Stimulated activated CD8-positive, alpha-beta memory T cell treated with anti-CD3 and anti-CD28 coated beads, Interleukin-15, amount 100 ng/mL, for 48 hours (primary cell): ENCODE measurements around the gene TAS2R60.
"Not testable (repeated sequence)": the region's sequence is repeated elsewhere in the genome, so short reads cannot be mapped to it uniquely, and the experiment has no call there.

Source experiments
- DNase-seq, 2 donors: peaks; one replicate each; pipeline ENCODE4 v3.0.0-alpha.2; 2020; ENCODE audit warnings: low read depth in 2 of 2

The TAS2R60 gene

GRCh38 chr7:143439866-143440265 is 3.4 kb upstream of the TAS2R60 start:
- DNase-seq, result no peak

DNA sequence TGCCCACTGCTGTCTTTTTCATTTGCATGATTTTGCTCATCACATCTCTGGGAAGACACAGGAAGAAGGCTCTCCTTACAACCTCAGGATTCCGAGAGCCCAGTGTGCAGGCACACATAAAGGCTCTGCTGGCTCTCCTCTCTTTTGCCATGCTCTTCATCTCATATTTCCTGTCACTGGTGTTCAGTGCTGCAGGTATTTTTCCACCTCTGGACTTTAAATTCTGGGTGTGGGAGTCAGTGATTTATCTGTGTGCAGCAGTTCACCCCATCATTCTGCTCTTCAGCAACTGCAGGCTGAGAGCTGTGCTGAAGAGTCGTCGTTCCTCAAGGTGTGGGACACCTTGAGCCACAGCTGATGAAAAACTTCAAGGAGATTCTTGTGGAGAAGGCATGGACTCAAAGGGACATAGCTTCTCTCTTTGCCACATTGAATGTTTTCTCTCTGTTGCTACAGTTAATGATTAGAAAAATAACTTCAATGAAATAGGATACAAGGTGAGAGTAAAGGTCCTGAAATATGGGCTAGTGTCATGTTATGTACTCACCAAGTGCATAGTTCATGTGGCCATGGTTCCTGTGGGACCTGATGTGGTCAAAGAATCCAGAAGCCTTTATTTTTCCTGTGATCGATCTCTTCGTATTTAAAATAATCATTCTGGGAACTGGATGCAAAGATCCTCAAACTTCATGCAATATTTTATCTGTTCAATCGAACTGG is 970 bp downstream of the TAS2R60 start:
- no peak for DNase-seq

GRCh38 chr7:143444785-143445184 is 1.5 kb downstream of the TAS2R60 start:
- no peak for DNase-seq

DNA sequence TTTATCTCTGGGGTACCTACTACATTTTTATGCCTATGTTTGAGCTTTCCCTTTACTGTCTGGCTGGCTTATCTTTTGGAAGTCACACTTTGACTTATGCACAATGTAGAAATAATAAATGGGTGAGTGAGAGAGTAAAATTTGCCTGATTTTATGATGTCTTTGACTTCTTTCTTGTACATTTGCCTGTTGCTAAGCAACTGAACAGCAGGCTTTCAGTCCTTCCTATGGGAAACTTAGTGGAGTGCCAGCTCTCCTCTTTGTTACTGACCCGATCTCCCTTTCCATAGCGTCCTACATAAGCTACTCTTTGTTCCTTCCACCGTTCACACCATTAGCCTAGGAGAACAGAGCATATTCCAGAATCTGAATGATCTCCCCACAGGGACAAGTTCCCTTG is 4.2 kb downstream of the TAS2R60 start:
- no peak for DNase-seq

DNA sequence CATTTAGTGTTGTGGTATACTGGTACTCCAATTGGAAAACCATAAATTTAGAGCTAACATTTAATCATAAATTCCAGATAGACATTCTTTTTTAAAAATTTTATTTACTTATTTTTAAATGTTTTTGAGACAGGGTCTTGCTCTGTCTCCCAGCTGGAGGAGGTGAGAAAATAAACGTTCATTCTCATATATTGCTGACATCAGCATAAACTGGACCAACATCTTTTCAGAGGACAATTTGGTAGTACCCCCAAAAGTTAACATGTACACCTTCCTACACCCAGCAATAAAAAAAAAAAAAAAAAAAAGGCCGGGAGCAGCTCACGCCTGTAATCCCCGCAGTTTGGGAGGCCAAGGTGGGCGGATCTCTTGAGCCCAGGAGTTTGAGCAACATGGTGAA is 5.2 kb downstream of the TAS2R60 start:
- DNase-seq, result no peak

GRCh38 chr7:143449793-143450192 is 6.5 kb downstream of the TAS2R60 start:
- DNase-seq, result no peak

GRCh38 chr7:143451122-143451521 is 7.9 kb downstream of the TAS2R60 start:
- DNase-seq, result no peak

DNA sequence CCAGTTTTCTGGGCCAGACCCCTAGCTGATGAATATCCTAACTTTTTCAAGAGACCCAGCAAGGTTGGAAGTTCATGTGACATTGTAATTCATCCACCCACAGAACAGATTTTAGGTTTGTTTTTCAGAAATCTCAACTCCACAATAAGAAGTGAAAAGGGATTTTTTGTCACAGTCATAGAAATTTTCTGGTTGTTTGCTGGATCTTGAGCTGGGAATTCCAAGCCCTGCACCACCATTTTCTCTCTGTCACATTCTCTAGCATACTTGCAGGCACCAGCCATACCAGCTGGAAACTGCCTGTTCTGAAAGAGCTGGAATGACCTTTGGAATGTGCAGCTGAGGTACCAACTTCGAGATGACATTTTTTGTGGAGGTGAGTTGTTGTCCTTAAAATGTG is 8.5 kb downstream of the TAS2R60 start:
- DNase-seq, result no peak

DNA sequence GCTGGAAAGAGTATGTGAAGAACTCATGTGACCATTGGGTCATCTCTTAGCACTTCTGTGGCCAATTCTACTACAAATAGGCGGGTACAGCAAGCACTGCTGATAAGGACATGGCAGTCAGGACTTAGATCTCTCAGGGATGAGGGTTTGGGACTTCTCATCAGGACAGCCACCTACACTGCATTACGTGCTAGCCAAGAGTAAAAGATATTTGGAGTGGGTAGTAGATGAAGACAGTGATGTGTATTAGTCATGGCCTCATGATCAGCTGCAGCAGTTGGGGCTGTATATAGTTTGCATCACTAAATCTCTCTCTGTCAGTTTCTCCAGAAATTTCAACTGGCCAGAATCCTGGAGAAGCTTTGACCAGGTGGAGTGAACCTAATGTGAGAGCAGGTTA is 9.2 kb downstream of the TAS2R60 start:
- no peak for DNase-seq

- no peak for DNase-seq
Measured at GRCh38 chr7:143454091-143454680, 10.9 kb downstream of the TAS2R60 start.

- no peak for DNase-seq
Measured at GRCh38 chr7:143455491-143455890, 12.2 kb downstream of the TAS2R60 start.

- no peak for DNase-seq
Measured at GRCh38 chr7:143455942-143456341, 12.7 kb downstream of the TAS2R60 start.

GRCh38 chr7:143456992-143457793 is 13.9 kb downstream of the TAS2R60 start:
- DNase-seq, result no peak

DNA sequence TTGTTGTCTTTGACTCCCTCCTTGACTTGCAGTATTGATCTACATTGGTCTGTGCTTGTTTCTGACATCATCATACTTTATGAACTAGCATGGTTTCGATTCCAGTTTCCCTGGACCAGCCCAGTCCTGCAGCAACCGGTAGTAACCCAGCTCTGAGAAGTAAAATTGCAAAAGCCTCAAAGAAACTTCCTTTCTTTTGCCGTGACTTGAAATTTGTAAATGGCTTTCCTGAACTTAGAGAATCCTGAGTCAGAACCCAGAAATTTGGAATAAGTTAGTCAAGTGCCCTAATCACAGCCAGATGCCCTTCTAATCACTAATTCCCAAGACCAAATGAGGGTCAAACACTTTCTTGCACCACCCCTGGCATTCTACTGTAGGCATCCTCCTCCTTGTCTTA is 15.0 kb downstream of the TAS2R60 start:
- DNase-seq, result no peak

GRCh38 chr7:143458681-143459080 is 15.4 kb downstream of the TAS2R60 start:
- no peak for DNase-seq

- DNase-seq, result no peak
Measured at GRCh38 chr7:143459359-143459758, 16.1 kb downstream of the TAS2R60 start.

GRCh38 chr7:143460271-143460979 is 17.2 kb downstream of the TAS2R60 start:
- DNase-seq, result no peak

- no peak for DNase-seq
Measured at GRCh38 chr7:143462045-143462444, 18.8 kb downstream of the TAS2R60 start.

GRCh38 chr7:143463556-143463955 is 20.3 kb downstream of the TAS2R60 start:
- no peak for DNase-seq

GRCh38 chr7:143463957-143464356 is 20.7 kb downstream of the TAS2R60 start:
- DNase-seq, result no peak

- DNase-seq, result no peak
Measured at GRCh38 chr7:143467724-143468123, 24.5 kb downstream of the TAS2R60 start.

DNA sequence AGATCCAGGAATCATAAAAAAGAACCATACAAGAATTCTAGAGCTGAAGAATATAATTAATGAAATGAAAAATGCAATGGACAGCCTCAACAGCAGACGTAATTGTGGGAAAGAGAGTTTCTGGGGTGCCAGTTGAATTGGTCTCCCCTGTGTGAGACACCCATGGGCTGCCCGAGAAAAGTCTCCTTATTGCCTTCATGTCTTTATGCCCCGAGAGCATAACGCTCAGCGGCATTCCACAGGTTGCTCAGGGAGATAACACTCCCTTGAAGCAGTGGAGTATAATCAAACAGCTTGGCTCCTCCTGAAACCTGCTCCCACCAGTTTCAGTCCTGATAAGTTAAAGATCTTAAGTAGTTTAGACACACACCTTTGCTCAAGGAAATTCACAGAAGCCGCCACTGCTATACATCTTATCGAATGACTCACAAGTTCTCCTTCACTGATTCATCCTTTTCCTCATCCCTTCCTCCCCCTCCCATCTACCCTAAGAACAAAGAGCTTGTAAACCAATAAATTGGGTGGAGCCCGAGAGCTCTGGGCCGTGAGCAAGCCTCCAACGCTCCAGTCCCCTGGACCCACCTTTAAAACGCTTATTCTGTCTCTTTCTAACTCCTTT is 28.9 kb downstream of the TAS2R60 start:
- not testable (repeated sequence) for DNase-seq
